OCI-LY7 (cell line): ENCODE results near the gene DCAF11. TPM values are rescaled to one million over a fixed set of nuclear protein-coding genes. Genes with fewer than 3 reads are reported as not detected.

Experiments used
- BruUV-seq: library from RNA; stranded (reverse); fragments of 400-500 nt; replicated peaks from 2 replicates; lab custom pipeline; 2021; lab: Mats Ljungman, UMichigan
- CTCF ChIA-PET: fragments of 300-600 bp; sonication (Branson Sonifier 250); formaldehyde crosslinking; loops from one replicate; lab custom pipeline; 2022; ENCODE audit warnings: antibody characterized with exemption; ENCODE audit not compliant: unreplicated experiment; lab: Charles Lee
- POLR2A ChIA-PET: fragments of 300-600 bp; sonication (Branson Sonifier 250); formaldehyde crosslinking; loops from one replicate; lab custom pipeline; 2022; ENCODE audit warnings: antibody characterized with exemption; lab: Charles Lee
- DNase-seq: peaks from one replicate; pipeline ENCODE4 v3.0.0-alpha.2; 2015; ENCODE audit warnings: low spot score
- H2AFZ ChIP-seq: fragments of 200-600 bp; sonication (generic), shearing (Covaris generic); 2 replicates; pipeline ENCODE4 v1.6.1; 2014; ENCODE audit warnings: mild to moderate bottlenecking, antibody characterized with exemption, low read length, moderate library complexity
- H3K27ac ChIP-seq: fragments of 200-600 bp; sonication (generic); 2 replicates; pipeline ENCODE4 v1.5.1; 2014; ENCODE audit warnings: mixed run types, low read depth, mild to moderate bottlenecking, moderate library complexity, low read length, inconsistent platforms; ENCODE audit not compliant: poor library complexity, severe bottlenecking
- H3K36me3 ChIP-seq: fragments of 200-600 bp; sonication (generic); 2 replicates; pipeline ENCODE4 v1.6.1; 2014; ENCODE audit warnings: mild to moderate bottlenecking, antibody characterized with exemption, low read length, moderate library complexity, mixed read lengths; ENCODE audit not compliant: insufficient read depth
- H3K4me1 ChIP-seq: fragments of 200-600 bp; sonication (generic); 2 replicates; pipeline ENCODE4 v1.5.1; 2014; ENCODE audit warnings: mild to moderate bottlenecking, low read length; ENCODE audit not compliant: insufficient read depth, poor library complexity, severe bottlenecking
- H3K4me2 ChIP-seq: fragments of 200-600 bp; sonication (generic); 2 replicates; pipeline ENCODE4 v1.6.1; 2014; ENCODE audit warnings: mild to moderate bottlenecking, low read length
- H3K4me3 ChIP-seq: fragments of 200-600 bp; sonication (generic); 2 replicates; pipeline ENCODE4 v1.5.1; 2014; ENCODE audit warnings: mild to moderate bottlenecking, low read depth, low read length; ENCODE audit not compliant: poor library complexity, severe bottlenecking
- H3K79me2 ChIP-seq: fragments of 200-600 bp; sonication (generic); 2 replicates; pipeline ENCODE4 v1.6.1; 2016; ENCODE audit warnings: low read depth, mild to moderate bottlenecking, low read length, moderate library complexity, mixed read lengths; ENCODE audit not compliant: insufficient read depth
- H3K9me2 ChIP-seq: fragments of 200-600 bp; sonication (generic); 2 replicates; pipeline ENCODE4 v1.6.1; 2016; ENCODE audit warnings: mild to moderate bottlenecking, low read length, mixed read lengths; ENCODE audit not compliant: insufficient read depth
- H3K9me3 ChIP-seq: fragments of 200-600 bp; sonication (generic); 2 replicates; pipeline ENCODE4 v1.6.1; 2014; ENCODE audit warnings: mild to moderate bottlenecking, mixed run types, low read length, mixed read lengths
- H4K20me1 ChIP-seq: fragments of 200-600 bp; sonication (generic); 2 replicates; pipeline ENCODE4 v1.6.1; 2014; ENCODE audit warnings: mild to moderate bottlenecking, antibody characterized with exemption, low read length, moderate library complexity, mixed read lengths; ENCODE audit not compliant: insufficient read depth
- CTCF ChIP-seq: fragments of 200-600 bp; sonication (generic); conservative IDR thresholded peaks from 2 replicates; pipeline ENCODE4 v1.5.1; 2014; ENCODE audit warnings: mild to moderate bottlenecking, antibody characterized with exemption, low read length, moderate library complexity, mixed read lengths
- EZH2phosphoT487 ChIP-seq: fragments of 200-600 bp; sonication (generic); IDR thresholded peaks from 2 replicates; pipeline ENCODE4 v1.6.1; 2018; ENCODE audit warnings: low read depth, borderline replicate concordance, mild to moderate bottlenecking, mixed run types, antibody characterized with exemption, low read length, moderate library complexity, mixed read lengths
- intact Hi-C: fragments of 100-400 bp; cut with micrococcal nuclease; formaldehyde crosslinking; loops from one replicate; pipeline ENCODE4 v1.10.0; 2022; ENCODE audit not compliant: unreplicated experiment
- total RNA-seq, 2 experiments: library from RNA; depleted of rRNA in 1 of 2; stranded (reverse); fragments of >200 nt in 1 of 2; shearing (Covaris generic) in 1 of 2; gene quantifications; 2 replicates each; pipeline ENCODE4 v1.2.3, GENCODE V29; 2014 to 2022

Gene DCAF11
- total RNA-seq, 2 experiments from 2014 or later, result 63.6 to 75.5 TPM

- Histone ChIP-seq H3K4me3 (no peak within 1 kb of the TSS), H4K20me1 (no peaks in the 10 kb centered on the region), H3K27ac (no peak within 1 kb of the TSS), H3K36me3 (0 out of 2 replicates have a peak, but pooled peaks cover 1% of the 10 kb centered on the region), H3K4me1 (no peaks in the 10 kb centered on the region), H2AFZ (no peak within 1 kb of the TSS), H3K9me2 (no peaks in the 10 kb centered on the region), H3K9me3 (no peaks in the 10 kb centered on the region), H3K79me2 (no peaks in the 10 kb centered on the region), H3K4me2 (no peak within 1 kb of the TSS)
- intact Hi-C loops, result no loop called here
- no TSS peak for BruUV-seq
- TF ChIP-seq EZH2phosphoT487 (no peak), CTCF (no peak)
- ChIA-PET CTCF (no interaction called here), POLR2A (no interaction called here)
- no peak for DNase-seq
Measured at GRCh38 chr14:24171422-24172260, 57.1 kb downstream of the DCAF11 start, which contains the start of gene REC8. Gene REC8 (plus strand): TSS chr14:24172080. CDS start chr14:24172553, 473 bp downstream.

GRCh38 chr14:24172261-24172860, 57.8 kb downstream of the DCAF11 start:
- Histone ChIP-seq H3K9me3 (no peaks in the 10 kb centered on the region), H3K27ac (no peak overlapping the region), H3K4me2 (no peak overlapping the region), H3K4me1 (no peaks in the 10 kb centered on the region), H3K9me2 (no peaks in the 10 kb centered on the region), H3K4me3 (no peak overlapping the region), H3K79me2 (no peaks in the 10 kb centered on the region), H3K36me3 (no peaks in the 10 kb centered on the region), H2AFZ (no peak overlapping the region), H4K20me1 (no peaks in the 10 kb centered on the region)
- intact Hi-C loops, result no loop called here
- TF ChIP-seq CTCF (no peak), EZH2phosphoT487 (no peak)
- no peak for DNase-seq
- ChIA-PET POLR2A (no interaction called here), CTCF (interaction anchor here (1.3 kb wide), 1 partner anchor 11 kb away, joined by 3 read pairs; the partner anchor contains the start of gene IRF9)
- BruUV-seq, result no TSS peak
